Suppressor macrophage treated with lipopolysaccharide for 4 hours (primary cell): ENCODE results near the gene TNFRSF14.
A peak's percentile ranks its signal among the peaks of the same experiment; 100 is the strongest.

ENCODE experiments used
- DNase-seq: peaks from one replicate; pipeline ENCODE4 v3.0.0-alpha.2; 2020

Gene TNFRSF14

DNA sequence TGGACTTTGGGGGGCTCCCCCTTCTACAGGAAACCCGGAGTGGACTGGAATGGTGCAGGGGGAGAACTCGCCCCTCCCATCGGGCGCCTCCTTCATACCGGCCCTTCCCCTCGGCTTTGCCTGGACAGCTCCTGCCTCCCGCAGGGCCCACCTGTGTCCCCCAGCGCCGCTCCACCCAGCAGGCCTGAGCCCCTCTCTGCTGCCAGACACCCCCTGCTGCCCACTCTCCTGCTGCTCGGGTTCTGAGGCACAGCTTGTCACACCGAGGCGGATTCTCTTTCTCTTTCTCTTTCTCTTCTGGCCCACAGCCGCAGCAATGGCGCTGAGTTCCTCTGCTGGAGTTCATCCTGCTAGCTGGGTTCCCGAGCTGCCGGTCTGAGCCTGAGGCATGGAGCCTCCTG is at the start of gene TNFRSF14:
TNFRSF14 (plus strand) TSS at position 95 of the 401 bp plus-strand sequence; CDS start at position 389, 294 bp downstream.
- peak; percentile 89 for DNase-seq

DNA sequence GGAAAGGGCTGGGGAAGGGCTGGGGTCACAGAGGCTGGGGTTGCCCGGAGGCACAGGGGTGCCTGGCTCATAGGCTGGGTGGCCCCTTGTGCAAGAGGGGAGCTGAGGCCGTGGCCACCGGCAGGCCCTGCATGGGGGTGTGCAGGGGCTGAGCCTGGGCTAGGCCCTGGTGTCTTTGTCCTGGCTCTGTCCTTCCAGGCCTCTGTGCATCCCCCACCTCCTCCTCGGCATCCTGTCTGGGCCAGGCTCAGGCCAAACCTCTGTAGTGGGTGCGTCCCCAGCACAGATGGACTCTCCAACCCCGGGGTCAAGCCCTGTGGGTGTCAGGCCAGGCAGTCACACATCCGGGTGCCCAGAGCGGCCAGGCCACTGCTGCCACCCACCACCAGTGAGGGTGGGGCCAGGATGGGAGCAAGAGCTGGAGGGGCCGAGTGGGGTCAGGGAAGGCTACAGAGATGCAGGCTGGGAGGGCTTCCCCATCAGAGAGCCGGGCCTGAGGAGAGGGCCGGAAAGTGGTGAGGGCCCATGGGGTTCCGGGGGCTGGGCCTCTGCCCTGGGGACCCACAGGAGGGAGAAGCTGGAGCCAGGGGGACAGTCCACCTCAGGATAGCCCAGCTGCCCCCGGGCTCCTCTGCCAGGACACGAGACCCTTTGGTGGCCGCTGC is 49.1 kb upstream of the TNFRSF14 start:
- no peak for DNase-seq

DNA sequence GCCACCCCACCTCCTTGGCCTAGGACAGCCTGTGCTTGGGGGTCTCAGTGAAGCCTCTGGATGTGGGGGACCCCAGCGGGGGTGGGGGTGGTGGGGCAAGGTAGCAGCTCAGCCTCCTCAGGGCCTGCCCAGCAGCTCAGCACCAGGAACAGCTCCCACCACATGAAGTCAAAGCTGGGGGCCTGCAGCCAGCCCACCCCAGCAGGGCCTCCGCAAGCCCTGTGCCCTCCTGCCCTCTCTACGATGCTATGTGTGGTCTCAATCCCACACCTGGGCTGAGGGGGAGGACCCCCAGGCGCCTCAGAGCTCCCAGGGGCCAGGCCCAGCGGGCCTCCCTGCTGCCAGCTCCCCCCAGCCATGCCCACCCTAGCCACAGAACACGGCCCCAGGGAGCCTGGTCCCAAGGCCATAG is 48.4 kb upstream of the TNFRSF14 start:
- DNase-seq: no peak

DNA sequence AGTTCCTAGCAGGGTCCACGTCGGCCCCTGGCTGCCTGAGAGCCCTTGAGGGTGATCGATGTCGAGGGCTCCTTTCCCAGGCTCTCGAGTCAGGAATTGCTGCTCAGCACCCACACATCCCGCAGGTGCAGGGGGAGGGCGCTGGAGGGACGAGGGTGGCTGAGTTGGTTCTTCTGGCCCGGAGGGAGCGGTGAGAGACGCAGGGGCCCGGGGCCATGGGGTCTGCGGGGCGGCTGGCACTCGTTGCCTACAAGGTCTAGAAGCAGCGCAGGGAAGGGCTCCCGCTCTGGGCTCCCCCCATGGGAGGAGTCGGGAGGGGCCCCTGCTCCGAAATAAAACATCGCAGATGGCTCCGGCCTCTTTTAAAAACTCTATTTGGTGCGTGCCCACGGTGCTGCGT is 48.0 kb upstream of the TNFRSF14 start:
- no peak for DNase-seq

DNA sequence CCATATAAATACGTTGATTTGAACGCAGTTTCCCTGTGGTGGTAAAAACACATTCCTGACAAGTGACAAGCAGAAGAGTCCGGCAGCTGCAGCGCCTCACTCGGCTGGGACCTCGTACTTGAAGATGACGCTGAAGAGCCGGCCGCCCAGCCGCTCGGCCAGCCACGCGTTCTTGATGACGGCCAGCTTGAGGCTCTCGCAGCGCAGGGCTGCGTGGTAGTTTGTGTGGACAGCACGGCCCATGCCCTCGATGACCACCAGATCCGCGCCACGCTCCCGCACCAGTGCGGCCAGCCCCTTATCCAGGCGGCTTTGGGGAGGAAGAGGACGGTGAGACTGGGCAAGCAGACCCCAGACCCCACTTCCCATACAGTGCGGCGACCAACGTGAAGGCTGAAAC is 47.4 kb upstream of the TNFRSF14 start:
- no peak for DNase-seq

DNA sequence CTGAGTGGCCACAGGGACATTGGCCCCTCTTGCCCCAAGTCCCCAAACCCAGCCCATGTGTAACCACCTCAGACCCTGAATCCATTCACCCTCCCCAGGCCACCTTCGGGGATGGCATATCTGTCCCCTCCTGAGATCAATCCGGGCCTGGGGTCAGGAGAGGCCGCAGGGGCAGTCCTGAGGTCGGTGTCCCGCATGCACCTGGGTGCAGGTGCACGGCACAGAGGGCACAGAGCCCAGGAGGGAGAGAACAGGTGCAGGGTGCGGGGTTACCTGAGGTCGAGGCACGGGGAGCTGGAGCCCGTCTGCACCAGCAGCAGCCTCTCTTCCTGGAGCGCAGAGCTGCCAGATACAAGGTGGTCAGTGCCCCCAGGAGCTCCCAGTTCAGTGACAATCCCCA is 46.6 kb upstream of the TNFRSF14 start:
- DNase-seq: no peak

DNA sequence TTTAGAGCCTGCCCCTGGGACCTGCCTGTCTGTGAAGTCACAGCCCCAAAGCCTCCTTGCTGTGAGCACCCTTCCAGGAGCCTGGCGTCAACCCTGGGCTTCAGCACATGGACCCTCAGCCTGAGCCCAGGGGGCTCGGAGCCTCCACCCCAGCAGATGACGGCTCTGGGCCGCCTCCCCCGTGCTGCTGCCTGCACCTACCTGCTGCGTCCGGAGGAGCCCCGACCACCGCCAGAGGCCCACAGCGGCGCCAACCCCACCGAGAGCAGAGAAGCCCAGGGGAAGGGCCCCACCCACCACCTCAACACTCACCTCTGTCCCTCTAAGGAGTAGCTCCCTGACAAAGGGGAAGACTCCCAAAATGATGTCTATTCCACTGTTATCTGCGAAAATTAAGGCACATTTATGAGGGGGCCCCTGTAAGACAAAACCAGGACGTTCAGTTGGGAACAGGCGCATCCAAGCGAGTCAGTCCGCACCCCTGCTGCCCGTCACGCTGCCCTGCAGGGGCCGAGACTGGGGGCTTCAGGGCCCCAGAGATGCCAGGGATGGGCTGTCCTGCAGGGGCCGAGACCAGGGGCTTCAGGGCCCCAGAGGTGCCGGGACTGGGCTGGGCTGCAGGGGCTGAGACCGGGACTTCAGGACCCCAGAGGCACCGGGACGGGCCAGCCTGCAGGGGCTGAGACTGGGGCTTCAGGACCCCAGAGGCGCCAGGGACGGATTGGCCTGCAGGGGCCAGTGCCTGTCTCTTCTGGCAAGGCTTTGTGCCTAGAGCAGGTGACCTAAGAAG is 45.6 kb upstream of the TNFRSF14 start:
- DNase-seq: no peak

DNA sequence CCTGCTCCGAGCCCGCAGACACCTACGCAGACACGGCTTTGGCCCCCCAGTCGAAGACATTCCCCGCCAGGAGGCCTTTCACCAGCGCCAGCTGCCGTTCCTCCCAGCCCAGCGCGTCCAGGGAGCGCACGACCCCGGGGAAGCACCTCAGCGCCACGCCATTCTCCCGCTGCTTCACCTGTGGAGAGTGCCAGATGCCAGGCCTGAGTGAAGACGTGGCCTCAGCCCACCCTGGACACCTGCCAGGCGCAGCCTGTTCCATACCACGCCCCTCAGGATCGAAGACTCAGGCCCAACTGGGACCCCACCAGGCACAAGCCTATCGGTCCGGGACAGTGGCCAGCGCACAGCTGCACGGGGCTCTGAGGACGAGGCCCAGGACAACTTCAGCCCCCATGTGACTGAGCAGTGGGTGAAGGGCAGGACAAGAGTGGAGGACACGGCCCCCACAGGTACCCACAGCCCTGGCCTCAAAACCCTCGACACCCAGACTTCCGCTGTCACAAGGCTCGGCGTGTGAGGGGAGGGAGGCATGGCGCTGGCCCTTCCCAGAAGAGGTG is 43.2 kb upstream of the TNFRSF14 start:
- DNase-seq: no peak

DNA sequence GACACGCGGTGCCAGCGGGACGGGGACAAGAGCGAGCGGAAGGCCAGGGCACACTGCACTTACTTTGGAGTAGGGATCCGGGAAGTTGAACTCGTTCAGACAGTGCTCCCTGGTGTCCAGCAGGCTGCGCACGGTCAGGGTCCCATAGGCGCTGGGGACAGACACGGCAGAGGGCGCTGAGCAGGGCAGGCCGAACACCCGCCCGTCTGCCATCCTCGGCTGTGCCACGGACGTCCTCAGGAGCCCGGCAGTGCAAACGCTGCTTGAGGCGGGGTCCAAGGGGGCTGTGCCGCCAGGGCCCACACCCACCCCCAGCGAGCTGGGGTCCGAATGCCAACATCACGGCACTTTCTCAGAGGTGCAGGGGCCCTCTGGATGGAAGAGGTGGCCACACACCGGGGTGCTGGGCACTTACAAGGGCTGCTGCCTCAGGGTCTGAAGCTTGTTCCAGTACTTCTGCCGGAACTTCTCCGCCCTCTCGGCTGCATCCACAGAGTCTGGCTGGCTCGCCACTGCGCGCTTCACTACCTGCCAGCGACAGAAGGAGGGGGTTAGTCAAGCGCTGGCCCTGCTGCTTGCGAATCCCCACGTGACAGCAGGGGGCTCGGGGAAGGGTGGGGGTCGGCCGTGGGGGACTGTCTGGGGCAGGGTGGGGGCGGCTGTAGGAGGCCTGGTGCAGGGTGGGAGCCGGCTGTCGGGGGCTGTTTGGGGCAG is 42.1 kb upstream of the TNFRSF14 start:
- no peak for DNase-seq

DNA sequence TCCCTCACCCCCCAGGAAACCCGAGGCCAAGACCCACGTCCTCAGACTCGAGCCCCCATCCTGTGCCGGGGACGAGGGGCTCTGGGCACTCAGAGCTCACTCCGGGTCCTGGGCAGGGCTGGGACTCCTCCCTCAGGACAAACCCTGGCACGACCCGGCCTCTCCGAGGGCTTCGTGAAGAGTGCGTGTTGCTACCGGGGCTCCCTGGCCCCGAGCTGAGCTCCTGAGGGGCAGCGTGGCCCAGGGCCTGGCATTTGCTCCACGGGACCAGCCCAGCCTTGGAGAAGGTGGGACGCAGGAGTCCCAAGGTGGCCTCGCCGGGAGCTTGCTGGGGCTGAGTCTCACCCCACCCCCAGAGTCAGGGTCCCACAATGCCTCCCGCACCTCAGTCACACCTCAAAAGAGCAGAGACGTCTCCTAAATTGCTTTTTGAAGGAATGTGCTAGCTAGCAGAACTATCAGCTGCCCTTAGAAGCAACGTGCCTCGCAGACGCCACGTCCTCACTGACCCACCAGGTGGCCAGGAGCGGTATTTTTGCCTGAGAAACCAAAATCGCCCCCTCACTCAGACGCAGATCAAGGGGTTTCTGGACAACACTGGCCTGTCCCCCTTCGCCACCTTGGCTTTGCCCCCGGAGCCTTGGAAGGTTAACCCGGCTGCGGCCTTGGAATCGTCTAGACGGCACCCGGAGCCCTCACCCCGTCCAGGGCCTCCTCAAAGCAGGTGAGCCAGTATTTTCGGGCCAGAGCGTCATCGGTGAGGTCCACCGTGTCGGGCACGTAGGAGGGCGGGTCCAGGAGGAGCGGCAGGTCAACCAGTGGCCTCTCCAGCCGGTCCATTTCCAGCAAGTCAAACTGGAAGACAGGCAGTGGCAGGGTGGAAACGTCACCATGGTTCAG is 41.1 kb upstream of the TNFRSF14 start:
- no peak for DNase-seq

DNA sequence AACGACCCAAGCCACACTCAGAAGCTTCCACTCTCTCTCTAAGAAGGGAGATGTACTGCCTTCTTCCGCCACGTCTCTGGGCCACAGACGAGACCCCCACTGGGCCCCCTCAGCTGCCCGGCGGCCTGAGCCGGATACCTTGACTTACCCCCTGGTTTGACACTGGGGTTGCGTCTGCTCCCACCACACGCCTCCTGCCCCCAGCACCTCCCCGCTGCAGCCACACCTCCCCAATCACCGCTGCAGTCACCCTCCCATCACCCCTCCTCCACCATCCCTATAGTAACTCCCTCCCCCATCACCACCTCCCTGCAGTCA is 40.4 kb upstream of the TNFRSF14 start:
- no peak for DNase-seq

DNA sequence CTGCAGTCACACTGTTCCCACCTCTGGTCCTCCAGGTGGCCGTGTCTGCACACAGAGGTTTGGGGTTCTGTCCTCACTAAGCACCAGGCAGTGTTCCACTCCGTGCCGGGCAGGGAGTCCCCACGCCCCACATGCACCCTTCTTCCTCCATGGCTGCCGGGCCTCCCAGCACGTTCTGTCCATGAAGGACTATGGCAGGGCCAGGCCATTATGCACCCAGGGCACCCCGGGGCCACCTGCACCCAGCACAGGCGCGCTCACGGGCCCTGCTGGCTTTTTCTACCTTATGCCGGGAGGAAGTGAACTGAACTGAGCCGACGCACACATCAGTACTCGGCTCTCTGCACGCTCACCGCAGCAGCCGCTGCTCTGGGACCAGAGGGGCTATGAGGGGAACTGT is 40.0 kb upstream of the TNFRSF14 start:
- no peak for DNase-seq

DNA sequence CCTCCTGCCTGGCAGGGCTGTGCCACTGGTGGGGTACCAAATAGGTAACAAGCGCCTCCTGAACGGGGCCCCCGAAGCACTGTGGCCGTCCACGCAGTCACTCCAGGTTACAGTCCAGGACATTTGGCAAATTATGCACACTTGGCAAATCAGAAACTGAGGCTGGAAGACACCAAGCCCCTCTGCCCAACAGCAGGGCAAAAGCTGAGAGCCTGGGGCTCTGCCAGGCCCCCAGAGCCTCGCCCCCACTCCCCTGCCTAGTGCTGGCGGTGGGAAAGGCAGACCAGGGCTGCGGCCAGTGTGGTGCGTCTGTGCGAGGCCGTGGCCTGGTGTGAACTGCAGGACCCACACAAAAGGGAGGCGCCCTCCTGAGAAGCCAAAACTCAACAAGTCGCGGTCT is 39.2 kb upstream of the TNFRSF14 start:
- no peak for DNase-seq

DNA sequence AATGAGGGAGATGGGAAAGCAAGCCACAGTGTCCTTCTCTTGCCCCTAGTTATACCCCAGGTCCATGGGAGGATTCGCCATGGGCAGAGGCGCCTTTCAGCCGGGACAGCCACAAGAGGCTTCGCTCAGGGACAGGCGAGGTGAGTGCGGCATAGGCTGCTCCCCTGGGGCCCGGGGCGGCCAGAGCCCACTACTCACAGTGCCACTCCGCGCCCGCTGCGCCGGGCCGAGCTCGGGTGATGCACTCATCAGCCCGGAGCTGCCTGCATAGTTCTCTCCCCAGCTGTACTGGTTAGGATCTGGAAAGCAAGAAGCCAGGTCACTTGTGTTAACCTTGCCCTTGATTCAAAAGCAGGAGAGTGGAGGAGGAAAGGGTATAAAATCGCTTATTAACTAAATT is 38.2 kb upstream of the TNFRSF14 start:
- DNase-seq: no peak

DNA sequence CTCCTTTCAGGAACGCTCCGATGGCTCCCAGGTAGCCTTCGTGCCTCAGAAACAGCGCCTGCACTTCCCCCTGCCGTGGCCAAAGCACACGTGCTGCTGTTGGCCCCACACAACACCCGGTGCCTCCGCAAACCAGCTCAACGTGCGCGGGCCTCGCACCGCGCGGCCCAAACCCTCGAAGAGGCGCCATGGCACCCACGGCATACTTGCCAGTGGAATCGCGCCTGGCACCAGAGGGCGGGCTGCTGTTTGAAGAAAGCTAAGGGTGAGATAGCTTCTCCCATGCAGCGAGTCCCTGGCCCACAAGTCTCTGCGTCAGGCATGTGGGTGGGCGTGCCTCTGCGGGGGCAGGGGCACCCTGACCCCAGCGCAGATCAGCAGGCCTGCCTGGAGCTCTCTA is 37.6 kb upstream of the TNFRSF14 start:
- no peak for DNase-seq

DNA sequence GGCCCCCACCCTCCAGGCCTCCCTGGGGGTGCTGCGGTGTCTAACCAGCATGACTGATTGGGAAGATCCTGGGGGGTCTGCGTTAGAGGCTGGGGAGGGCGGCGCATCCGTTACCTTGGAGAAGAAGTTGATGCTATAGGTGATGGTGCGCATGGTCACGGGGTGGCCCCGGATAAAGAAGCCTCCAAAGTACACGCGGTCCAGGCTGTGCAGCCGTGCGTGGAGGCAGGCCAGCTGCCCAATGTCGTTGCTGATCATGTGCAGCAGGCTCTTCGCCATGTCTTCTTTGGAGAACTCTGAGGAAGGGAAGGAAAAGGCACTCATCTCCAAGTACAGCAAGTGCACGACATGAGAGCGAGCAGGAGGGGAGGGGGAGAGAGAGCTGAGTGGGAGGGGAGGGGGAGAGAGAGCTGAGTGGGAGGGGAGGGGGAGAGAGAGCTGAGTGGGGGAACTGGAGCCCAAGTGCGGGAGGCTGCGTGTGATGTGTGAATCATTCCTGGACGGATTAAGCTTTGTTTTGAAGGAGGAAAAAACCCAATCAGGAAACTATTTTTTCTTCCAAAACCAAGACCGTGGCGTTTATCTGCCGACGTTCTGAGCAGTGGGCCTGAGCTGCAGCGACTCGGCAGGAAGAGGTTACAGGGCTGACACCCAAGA is 37.0 kb upstream of the TNFRSF14 start:
- no peak for DNase-seq

DNA sequence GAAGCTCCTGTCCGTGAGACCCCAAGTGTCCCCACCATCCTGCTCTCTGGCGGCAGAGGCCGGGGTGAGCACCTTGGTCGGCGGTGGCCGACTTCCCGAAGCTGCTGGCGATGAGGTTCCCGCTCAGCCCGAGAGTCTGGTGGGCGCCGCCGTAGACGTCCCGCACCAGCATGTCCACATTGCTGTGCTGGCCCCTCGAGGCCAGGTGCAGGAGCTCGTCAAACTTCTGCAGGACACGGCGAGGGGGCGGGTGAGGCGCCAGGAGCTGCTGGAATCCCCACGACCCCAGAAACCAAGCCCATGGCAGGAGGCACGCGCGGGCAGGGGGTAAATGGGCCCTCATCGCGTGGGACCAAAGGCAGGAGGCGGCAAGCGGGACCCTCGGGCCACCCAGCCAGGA is 36.4 kb upstream of the TNFRSF14 start:
- DNase-seq: no peak

DNA sequence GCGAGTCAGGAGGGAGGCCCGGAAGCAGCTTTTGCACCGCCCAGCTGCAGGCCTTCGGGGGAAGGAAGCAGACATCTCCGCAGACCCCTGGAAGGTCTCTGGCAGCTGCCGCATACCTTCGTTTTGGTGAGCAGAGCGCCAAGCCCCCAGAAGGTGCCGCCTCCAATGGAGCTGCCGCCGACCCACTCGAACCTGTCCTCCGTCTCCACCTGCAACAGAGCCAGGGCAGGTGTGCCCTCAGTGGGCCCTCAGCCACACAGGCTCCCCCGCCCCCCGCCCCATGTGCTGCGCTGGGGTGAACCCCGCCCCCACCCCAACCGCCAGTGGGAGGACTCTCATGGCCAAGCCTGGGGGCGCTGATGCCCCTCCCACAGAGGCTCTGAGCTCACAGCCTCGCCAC is 36.0 kb upstream of the TNFRSF14 start:
- DNase-seq: no peak

DNA sequence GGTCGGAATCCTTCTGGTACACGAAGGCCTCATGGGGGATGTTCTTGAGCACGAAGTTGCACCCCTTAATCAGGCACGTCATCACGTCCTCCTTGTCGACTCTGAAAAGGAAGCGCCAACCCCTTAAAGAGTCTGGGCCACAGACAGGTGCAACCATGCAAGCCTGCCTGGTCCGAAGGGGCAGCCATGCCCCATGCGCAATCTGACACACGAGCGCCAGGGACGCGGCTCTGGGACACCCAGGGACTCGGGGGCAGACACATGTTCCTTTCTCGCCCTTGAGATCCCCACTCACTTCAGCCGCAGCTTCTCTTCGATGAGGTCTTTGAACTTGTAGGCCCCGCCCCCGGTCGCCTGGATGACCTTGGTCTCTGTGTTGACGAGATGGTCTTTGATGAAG is 35.4 kb upstream of the TNFRSF14 start:
- no peak for DNase-seq

DNA sequence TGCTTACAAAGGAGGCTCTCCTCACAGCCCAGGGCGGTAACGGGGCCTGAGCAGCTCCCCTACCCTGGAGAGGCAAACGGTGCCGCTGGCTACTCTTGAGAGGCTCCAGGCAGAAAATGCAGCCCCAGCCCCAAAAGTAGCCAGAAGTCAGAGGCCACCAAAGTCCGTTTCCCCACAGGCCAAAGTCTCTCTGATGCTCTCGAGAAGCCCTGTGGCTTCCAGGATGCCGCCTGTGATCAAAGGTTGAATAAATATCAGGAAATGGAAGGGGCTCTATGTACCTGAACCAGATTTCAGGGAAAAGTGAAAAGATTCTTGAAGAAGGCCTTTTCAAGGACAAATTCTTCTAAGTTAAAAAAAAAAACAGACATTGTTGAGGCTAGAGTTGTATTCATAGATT is 33.9 kb upstream of the TNFRSF14 start:
- no peak for DNase-seq

DNA sequence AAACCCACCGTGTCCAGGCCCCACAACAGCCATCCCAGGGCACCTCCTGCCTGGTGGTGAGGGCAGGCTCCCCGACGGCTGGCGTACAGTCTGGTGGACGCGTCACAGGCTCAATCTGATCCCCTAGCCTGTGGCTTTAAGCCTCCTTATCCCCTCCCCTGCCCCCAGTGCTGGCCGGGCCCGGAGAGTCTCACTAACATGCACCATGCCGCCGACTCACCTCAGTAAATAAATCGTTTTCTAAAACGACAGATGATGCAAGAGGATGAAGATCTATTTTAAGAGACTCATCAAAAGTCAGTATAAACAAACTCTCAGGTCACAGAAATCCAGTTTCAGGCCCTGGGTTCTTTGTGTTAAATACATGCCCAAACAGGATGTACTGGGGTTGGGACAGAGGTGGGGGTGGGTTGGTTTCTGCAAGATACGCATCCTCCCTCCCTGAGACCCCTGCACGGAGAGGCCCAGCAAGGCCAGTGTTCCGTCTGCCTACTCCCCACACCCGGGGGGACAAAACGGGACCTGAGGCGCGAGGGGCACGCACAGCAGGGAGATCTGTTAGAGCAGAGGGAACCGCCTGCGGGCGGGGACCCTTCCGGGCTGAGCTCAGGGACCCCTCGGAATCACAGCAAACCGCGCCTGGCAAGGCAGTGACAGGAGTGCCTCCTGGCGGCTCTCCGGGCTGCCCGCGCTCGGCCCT is 32.8 kb upstream of the TNFRSF14 start:
- DNase-seq: no peak
